SK-N-SH (cell line): Measurements from ENCODE around the gene STON2. TPM values are rescaled to one million over a fixed set of nuclear protein-coding genes. Genes with fewer than 3 reads are reported as not detected.

Experiments used
- CTCF ChIA-PET: fragments of 300-600, 350-600 bp; formaldehyde crosslinking; extraction: SDS; loops from one replicate; lab custom pipeline; 2021; lab: Yijun Ruan, JAX
- POLR2A ChIA-PET: fragments of 350-600 bp; sonication (Branson Sonifier 250); formaldehyde crosslinking; extraction: SDS; loops from one replicate; lab custom pipeline; 2020; ENCODE audit warnings: antibody characterized with exemption, inconsistent platforms; lab: Yijun Ruan, JAX
- DNase-seq: peaks from one replicate; pipeline ENCODE4 v3.0.0; 2012
- H2AFZ ChIP-seq: fragments of 200-600 bp; sonication (generic); 2 replicates; pipeline ENCODE4 v1.8.1; 2016; ENCODE audit warnings: antibody characterized with exemption, mild to moderate bottlenecking, low read depth
- H3F3A ChIP-seq: fragments of 200-600 bp; sonication (generic); replicated peaks from 2 replicates; pipeline ENCODE3; 2016; ENCODE audit warnings: antibody characterized with exemption, mild to moderate bottlenecking; ENCODE audit not compliant: insufficient read depth
- H3K27ac ChIP-seq, 2 experiments: fragments of 200-500 bp in 1 of 2; fragments of 200-600 bp in 1 of 2; sonication (Bioruptor generic) in 1 of 2; sonication (generic), shearing (Covaris generic) in 1 of 2; 2 replicates each; pipeline versions ENCODE4 v1.5.1 to v1.6.1; 2014 to 2016; ENCODE audit warnings: low read depth in 2 of 2, inconsistent platforms in 1 of 2, low read length in 1 of 2, mild to moderate bottlenecking in 1 of 2, mixed read lengths in 1 of 2
- H3K27me3 ChIP-seq: fragments of 200-600 bp; sonication (generic), shearing (Covaris generic); 2 replicates; pipeline ENCODE4 v1.6.1; 2016; ENCODE audit warnings: mixed run types; ENCODE audit not compliant: insufficient read depth
- H3K36me3 ChIP-seq, 2 experiments: fragments of 200-500 bp in 1 of 2; fragments of 200-600 bp in 1 of 2; sonication (Bioruptor generic) in 1 of 2; sonication (generic) in 1 of 2; replicated peaks in 1 of 2; 2 replicates each; pipeline versions ENCODE3 to v1.5.1; 2014 to 2016; ENCODE audit warnings: low read length in 1 of 2, mild to moderate bottlenecking in 1 of 2; ENCODE audit not compliant: insufficient read depth in 2 of 2, control insufficient read depth in 1 of 2
- H3K4me1 ChIP-seq, 2 experiments: fragments of 200-500 bp in 1 of 2; fragments of 200-600 bp in 1 of 2; sonication (Bioruptor generic) in 1 of 2; sonication (generic), shearing (Covaris generic) in 1 of 2; 2 replicates each; pipeline versions ENCODE4 v1.5.1 to v1.6.1; 2014 to 2016; ENCODE audit warnings: low read depth in 1 of 2, low read length in 1 of 2, mixed run types in 1 of 2; ENCODE audit not compliant: insufficient read depth in 2 of 2, control insufficient read depth in 1 of 2
- H3K4me2 ChIP-seq: fragments of 200-600 bp; sonication (generic), shearing (Covaris generic); 2 replicates; pipeline ENCODE4 v1.6.1; 2017; ENCODE audit warnings: mixed run types
- H3K4me3 ChIP-seq, 2 experiments: fragments of 200-500 bp in 1 of 2; fragments of 200-600 bp in 1 of 2; sonication (Bioruptor generic) in 1 of 2; sonication (generic), shearing (Covaris generic) in 1 of 2; 2 replicates each; pipeline versions ENCODE4 v1.5.1 to v1.8.1; 2014 to 2016; ENCODE audit warnings: low read depth in 2 of 2, inconsistent platforms in 1 of 2, low read length in 1 of 2, mild to moderate bottlenecking in 1 of 2, mixed read lengths in 1 of 2, moderate library complexity in 1 of 2
- H3K79me2 ChIP-seq: fragments of 200-600 bp; sonication (generic); 2 replicates; pipeline ENCODE4 v1.8.1; 2017; ENCODE audit warnings: mild to moderate bottlenecking; ENCODE audit not compliant: insufficient read depth
- H3K9ac ChIP-seq: fragments of 200-600 bp; sonication (generic); 2 replicates; pipeline ENCODE4 v1.6.1; 2017; ENCODE audit warnings: mixed run types
- H3K9me2 ChIP-seq: fragments of 200-600 bp; sonication (generic); 2 replicates; pipeline ENCODE4 v1.6.1; 2017; ENCODE audit warnings: mixed run types
- H3K9me3 ChIP-seq: fragments of 200-600 bp; sonication (generic); 2 replicates; pipeline ENCODE4 v1.6.1; 2017; ENCODE audit warnings: mixed run types, mild to moderate bottlenecking, moderate library complexity
- H4K20me1 ChIP-seq: fragments of 200-600 bp; sonication (generic); 2 replicates; pipeline ENCODE4 v1.6.1; 2017; ENCODE audit warnings: mild to moderate bottlenecking, mixed run types; ENCODE audit not compliant: insufficient read depth
- EZH2phosphoT487 ChIP-seq: fragments of 200-600 bp; sonication (generic); IDR thresholded peaks from 2 replicates; pipeline ENCODE4 v1.6.1; 2017; ENCODE audit warnings: low read depth, mixed run types, mild to moderate bottlenecking, antibody characterized with exemption, moderate library complexity, borderline replicate concordance
- JUND ChIP-seq: IDR thresholded peaks from 2 replicates; pipeline ENCODE4 v1.4.0; 2012
- MEF2A ChIP-seq: IDR thresholded peaks from 2 replicates; pipeline ENCODE4 v1.4.0; 2012; ENCODE audit warnings: low read depth, borderline replicate concordance
- POLR2AphosphoS5 ChIP-seq: IDR thresholded peaks from 2 replicates; pipeline ENCODE4 v1.6.1; 2012; ENCODE audit warnings: low read depth, low read length
- RCOR1 ChIP-seq: fragments of 150-350 bp; IDR thresholded peaks from 2 replicates; pipeline ENCODE4 v1.6.1; 2017; ENCODE audit warnings: antibody characterized with exemption, low read length
- SIN3A ChIP-seq: IDR thresholded peaks from 2 replicates; pipeline ENCODE4 v1.6.1; 2012; ENCODE audit warnings: low read depth, mild to moderate bottlenecking, low read length, moderate library complexity, borderline replicate concordance
- SMC3 ChIP-seq: IDR thresholded peaks from 2 replicates; pipeline ENCODE4 v1.6.1; 2012; ENCODE audit warnings: low read depth, low read length, improper control_type of control experiment
- TCF12 ChIP-seq: IDR thresholded peaks from 2 replicates; pipeline ENCODE4 v1.4.0; 2012
- TEAD4 ChIP-seq: IDR thresholded peaks from 2 replicates; pipeline ENCODE4 v1.4.0; 2012; ENCODE audit warnings: mild to moderate bottlenecking, borderline replicate concordance; ENCODE audit not compliant: insufficient read depth
- YY1 ChIP-seq: IDR thresholded peaks from 2 replicates; pipeline ENCODE4 v1.4.0; 2012; ENCODE audit warnings: low read depth, mild to moderate bottlenecking
- WGBS: methylation state at CpG from one replicate; pipeline ENCODE4 v1.1.6; 2017; ENCODE audit warnings: low lambda C conversion rate; 5-methylcytosine and 5-hydroxymethylcytosine counted together
- polyA plus RNA-seq, 3 experiments: library from polyadenylated mRNA; depleted of rRNA; stranded (reverse); fragments of >200 nt; gene quantifications; 2 replicates each; pipeline ENCODE4 v1.2.3, GENCODE V29; 2012
- TF ChIP-seq, protein P1 (sequence below): IDR thresholded peaks from 2 replicates; pipeline ENCODE4 v1.6.1; 2012; ENCODE audit warnings: mild to moderate bottlenecking, low read depth, low read length, moderate library complexity
- TF ChIP-seq, protein P2 (sequence below): fragments of 150-350 bp; IDR thresholded peaks from 2 replicates; pipeline ENCODE4 v1.6.1; 2017; ENCODE audit warnings: antibody characterized with exemption, low read length, low read depth, borderline replicate concordance
- TF ChIP-seq, protein P3 (sequence below): fragments of 200-600 bp; sonication (generic); IDR thresholded peaks from 2 replicates; pipeline ENCODE4 v1.6.1; 2017; ENCODE audit warnings: antibody characterized with exemption, mild to moderate bottlenecking, moderate library complexity

STON2 gene
- polyA plus RNA-seq, 1 of the 3 experiments (the other 2 are of a cell fraction), result not detected

DNA sequence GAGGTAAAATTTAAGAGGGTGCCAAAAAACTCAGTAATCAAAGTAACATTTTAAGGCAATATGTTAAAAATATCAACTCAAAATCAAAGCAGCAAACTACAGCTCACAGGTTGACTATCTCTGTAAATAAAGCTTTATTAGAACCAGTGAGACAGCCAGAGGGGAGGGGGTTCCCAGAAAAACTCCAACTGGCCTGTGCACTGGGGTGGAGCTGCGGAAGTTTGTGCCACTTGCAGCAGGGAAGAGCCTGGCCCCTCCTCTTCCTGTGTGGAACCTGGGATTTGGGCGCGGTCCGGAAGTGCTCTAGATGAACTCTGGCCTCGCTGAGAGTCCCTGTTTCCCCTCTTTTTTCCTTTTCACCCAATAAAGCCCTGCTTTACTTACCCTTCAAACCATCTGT, 8.1 kb downstream of the STON2 start (continued):
- TF ChIP-seq EZH2phosphoT487 (no peak), SIN3A (no peak)
- TF ChIP-seq, protein P1, sequence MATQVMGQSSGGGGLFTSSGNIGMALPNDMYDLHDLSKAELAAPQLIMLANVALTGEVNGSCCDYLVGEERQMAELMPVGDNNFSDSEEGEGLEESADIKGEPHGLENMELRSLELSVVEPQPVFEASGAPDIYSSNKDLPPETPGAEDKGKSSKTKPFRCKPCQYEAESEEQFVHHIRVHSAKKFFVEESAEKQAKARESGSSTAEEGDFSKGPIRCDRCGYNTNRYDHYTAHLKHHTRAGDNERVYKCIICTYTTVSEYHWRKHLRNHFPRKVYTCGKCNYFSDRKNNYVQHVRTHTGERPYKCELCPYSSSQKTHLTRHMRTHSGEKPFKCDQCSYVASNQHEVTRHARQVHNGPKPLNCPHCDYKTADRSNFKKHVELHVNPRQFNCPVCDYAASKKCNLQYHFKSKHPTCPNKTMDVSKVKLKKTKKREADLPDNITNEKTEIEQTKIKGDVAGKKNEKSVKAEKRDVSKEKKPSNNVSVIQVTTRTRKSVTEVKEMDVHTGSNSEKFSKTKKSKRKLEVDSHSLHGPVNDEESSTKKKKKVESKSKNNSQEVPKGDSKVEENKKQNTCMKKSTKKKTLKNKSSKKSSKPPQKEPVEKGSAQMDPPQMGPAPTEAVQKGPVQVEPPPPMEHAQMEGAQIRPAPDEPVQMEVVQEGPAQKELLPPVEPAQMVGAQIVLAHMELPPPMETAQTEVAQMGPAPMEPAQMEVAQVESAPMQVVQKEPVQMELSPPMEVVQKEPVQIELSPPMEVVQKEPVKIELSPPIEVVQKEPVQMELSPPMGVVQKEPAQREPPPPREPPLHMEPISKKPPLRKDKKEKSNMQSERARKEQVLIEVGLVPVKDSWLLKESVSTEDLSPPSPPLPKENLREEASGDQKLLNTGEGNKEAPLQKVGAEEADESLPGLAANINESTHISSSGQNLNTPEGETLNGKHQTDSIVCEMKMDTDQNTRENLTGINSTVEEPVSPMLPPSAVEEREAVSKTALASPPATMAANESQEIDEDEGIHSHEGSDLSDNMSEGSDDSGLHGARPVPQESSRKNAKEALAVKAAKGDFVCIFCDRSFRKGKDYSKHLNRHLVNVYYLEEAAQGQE, result no peak
- TF ChIP-seq, protein P2, sequence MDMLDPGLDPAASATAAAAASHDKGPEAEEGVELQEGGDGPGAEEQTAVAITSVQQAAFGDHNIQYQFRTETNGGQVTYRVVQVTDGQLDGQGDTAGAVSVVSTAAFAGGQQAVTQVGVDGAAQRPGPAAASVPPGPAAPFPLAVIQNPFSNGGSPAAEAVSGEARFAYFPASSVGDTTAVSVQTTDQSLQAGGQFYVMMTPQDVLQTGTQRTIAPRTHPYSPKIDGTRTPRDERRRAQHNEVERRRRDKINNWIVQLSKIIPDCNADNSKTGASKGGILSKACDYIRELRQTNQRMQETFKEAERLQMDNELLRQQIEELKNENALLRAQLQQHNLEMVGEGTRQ, result no peak

DNA sequence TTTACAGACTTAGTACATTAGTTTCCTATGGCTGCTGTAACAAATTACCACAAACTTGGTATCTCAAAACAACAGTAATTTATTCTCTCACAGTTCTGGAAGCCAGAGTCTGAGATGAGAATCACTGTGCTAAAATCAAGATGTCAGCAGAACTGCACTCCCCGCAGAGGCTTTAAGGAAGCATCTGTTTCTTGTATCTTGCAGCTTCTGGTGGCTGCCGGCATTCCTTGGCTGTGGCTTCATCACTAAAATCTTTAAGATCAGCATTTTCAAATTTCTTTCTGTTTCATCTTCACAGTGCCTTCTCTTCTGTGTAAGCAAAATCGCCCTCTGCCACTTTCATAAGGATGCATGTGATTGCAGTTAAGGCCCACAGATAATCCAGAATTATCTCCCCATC, 9.4 kb downstream of the STON2 start:
- H3K79me2 ChIP-seq, result no peaks in the 10 kb centered on the region
- H2AFZ ChIP-seq, result no peak overlapping the region
- H3K27me3 ChIP-seq, result no peaks in the 10 kb centered on the region
- CTCF ChIA-PET, result interaction anchor here (1.2 to 1.4 kb wide), 2 partner anchors 9 to 62 kb away, joined by 3 read pairs; no protein-coding TSS in a partner anchor
- H3K9me3 ChIP-seq, result no peaks in the 10 kb centered on the region
- no peaks in the 10 kb centered on the region for H4K20me1 ChIP-seq
- H3K9me2 ChIP-seq, result no peaks in the 10 kb centered on the region
- H3F3A ChIP-seq, result no peaks in the 10 kb centered on the region
- no peaks in the 10 kb centered on the region for H3K36me3 ChIP-seq
- H3K27ac ChIP-seq, result no peak overlapping the region
- TF ChIP-seq, protein P2, result no peak
- no peak for TF ChIP-seq SMC3
- TF ChIP-seq YY1, result no peak
- no peak for TF ChIP-seq MEF2A
- TF ChIP-seq POLR2AphosphoS5, result no peak
- TF ChIP-seq TCF12, result no peak
- TF ChIP-seq, all 33 proteins: peak for 0
- POLR2A ChIA-PET, result no interaction called here
- Histone ChIP-seq H3K9ac (no peak overlapping the region), H3K4me3 (no peak overlapping the region), H3K4me2 (no peak overlapping the region), H3K4me1 (no peaks in the 10 kb centered on the region)
- no peak for DNase-seq
- WGBS, result 26% methylated on average over 3 of the region's 3 CpGs

DNA sequence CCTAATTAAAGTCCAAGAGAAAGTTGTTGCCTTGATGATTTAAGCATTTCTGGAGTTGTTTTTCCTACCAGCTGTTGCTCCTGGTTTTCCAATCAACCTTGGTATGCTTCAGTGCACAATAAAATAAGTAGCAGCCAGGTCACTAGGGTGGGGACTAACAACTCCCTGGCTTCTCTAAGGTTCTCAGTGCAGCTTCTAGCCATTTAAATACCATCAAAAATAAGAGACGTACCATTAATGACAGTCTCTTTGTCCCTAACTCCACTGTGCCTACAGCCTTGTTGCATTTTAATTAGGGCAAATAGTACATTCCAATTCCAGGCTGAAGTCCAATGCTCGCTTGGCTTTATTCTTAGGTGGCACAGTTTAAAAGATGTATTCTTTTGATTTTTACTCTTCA, 11.8 kb downstream of the STON2 start:
- Histone ChIP-seq H4K20me1 (no peaks in the 10 kb centered on the region), H3K9me3 (no peaks in the 10 kb centered on the region), H3K9me2 (no peaks in the 10 kb centered on the region), H3K4me2 (no peak overlapping the region), H3K27ac (no peak overlapping the region), H3K4me1 (no peaks in the 10 kb centered on the region), H3K4me3 (no peak overlapping the region), H3K9ac (no peak overlapping the region), H3K79me2 (no peaks in the 10 kb centered on the region), H3F3A (no peaks in the 10 kb centered on the region), H3K36me3 (no peaks in the 10 kb centered on the region), H2AFZ (no peak overlapping the region), H3K27me3 (no peaks in the 10 kb centered on the region)
- ChIA-PET POLR2A (no interaction called here), CTCF (no interaction called here)
- 31% methylated on average over 2 of the region's 2 CpGs for WGBS
- DNase-seq, result no peak
- TF ChIP-seq TEAD4 (no peak), MEF2A (no peak), JUND (no peak), RCOR1 (no peak), POLR2AphosphoS5 (no peak)
- TF ChIP-seq, protein P1, result no peak
- TF ChIP-seq, protein P3, sequence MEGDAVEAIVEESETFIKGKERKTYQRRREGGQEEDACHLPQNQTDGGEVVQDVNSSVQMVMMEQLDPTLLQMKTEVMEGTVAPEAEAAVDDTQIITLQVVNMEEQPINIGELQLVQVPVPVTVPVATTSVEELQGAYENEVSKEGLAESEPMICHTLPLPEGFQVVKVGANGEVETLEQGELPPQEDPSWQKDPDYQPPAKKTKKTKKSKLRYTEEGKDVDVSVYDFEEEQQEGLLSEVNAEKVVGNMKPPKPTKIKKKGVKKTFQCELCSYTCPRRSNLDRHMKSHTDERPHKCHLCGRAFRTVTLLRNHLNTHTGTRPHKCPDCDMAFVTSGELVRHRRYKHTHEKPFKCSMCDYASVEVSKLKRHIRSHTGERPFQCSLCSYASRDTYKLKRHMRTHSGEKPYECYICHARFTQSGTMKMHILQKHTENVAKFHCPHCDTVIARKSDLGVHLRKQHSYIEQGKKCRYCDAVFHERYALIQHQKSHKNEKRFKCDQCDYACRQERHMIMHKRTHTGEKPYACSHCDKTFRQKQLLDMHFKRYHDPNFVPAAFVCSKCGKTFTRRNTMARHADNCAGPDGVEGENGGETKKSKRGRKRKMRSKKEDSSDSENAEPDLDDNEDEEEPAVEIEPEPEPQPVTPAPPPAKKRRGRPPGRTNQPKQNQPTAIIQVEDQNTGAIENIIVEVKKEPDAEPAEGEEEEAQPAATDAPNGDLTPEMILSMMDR, result no peak
